SK-N-SH treated with all-trans-retinoic acid at 6 μM for 48 hours (cell line): ENCODE measurements around the gene CCDC39.

Source experiments
- CSDC2 ChIP-seq: fragments of 250-450 bp; sonication (Bioruptor Pico); IDR thresholded peaks from 2 replicates; pipeline ENCODE4 v1.5.0; 2020; ENCODE audit warnings: mild to moderate bottlenecking, moderate library complexity
- ISL1 ChIP-seq: fragments of 250-450 bp; sonication (Bioruptor Pico); IDR thresholded peaks from 2 replicates; pipeline ENCODE4 v2.1.2; 2022; ENCODE audit warnings: mild to moderate bottlenecking, moderate library complexity
- OSR1 ChIP-seq: fragments of 250-450 bp; sonication (Bioruptor Pico); IDR thresholded peaks from 2 replicates; pipeline ENCODE4 v1.8.0; 2022; ENCODE audit warnings: moderate library complexity, mild to moderate bottlenecking, inconsistent platforms
- PPARA ChIP-seq: fragments of 250-450 bp; sonication (Bioruptor Pico); IDR thresholded peaks from 2 replicates; pipeline ENCODE4 v1.5.0; 2020; ENCODE audit warnings: mild to moderate bottlenecking, borderline replicate concordance
- RARB ChIP-seq: fragments of 250-450 bp; sonication (Bioruptor Pico); IDR thresholded peaks from 2 replicates; pipeline ENCODE4 v1.8.0; 2021; ENCODE audit warnings: mild to moderate bottlenecking, moderate library complexity
- SNAI2 ChIP-seq: fragments of 250-450 bp; sonication (Bioruptor Pico); IDR thresholded peaks from 2 replicates; pipeline ENCODE4 v1.5.0; 2020; ENCODE audit warnings: mild to moderate bottlenecking, moderate library complexity
- TCF4 ChIP-seq: fragments of 250-450 bp; sonication (Bioruptor Pico); IDR thresholded peaks from 2 replicates; pipeline ENCODE4 v1.8.0; 2021; ENCODE audit warnings: mild to moderate bottlenecking, moderate library complexity, borderline replicate concordance
- TOX ChIP-seq: fragments of 250-450 bp; sonication (Bioruptor Pico); IDR thresholded peaks from 2 replicates; pipeline ENCODE4 v1.8.0; 2021; ENCODE audit warnings: mild to moderate bottlenecking, moderate library complexity, borderline replicate concordance
- ZFP3 ChIP-seq: fragments of 250-450 bp; sonication (Bioruptor Pico); IDR thresholded peaks from 2 replicates; pipeline ENCODE4 v1.5.0; 2020; ENCODE audit warnings: mild to moderate bottlenecking, moderate library complexity
- ZFP30 ChIP-seq: fragments of 450-650 bp; formaldehyde crosslinking; IDR thresholded peaks from 2 replicates; pipeline ENCODE4 v1.5.0; 2022; ENCODE audit warnings: mild to moderate bottlenecking, moderate library complexity
- ZNF70 ChIP-seq: fragments of 450-650 bp; formaldehyde crosslinking; IDR thresholded peaks from 2 replicates; pipeline ENCODE4 v1.5.0; 2020; ENCODE audit warnings: mild to moderate bottlenecking, moderate library complexity
- TF ChIP-seq, protein P1 (sequence below): fragments of 250-450 bp; sonication (Bioruptor Pico); IDR thresholded peaks from 2 replicates; pipeline ENCODE4 v1.8.0; 2020; ENCODE audit warnings: mild to moderate bottlenecking, moderate library complexity, borderline replicate concordance
- TF ChIP-seq, protein P2 (sequence below): fragments of 250-450 bp; sonication (Bioruptor Pico); IDR thresholded peaks from 2 replicates; pipeline ENCODE4 v1.5.1; 2021; ENCODE audit warnings: mild to moderate bottlenecking, moderate library complexity
- TF ChIP-seq, protein P3 (sequence below): fragments of 250-450 bp; sonication (Bioruptor Pico); IDR thresholded peaks from 2 replicates; pipeline ENCODE4 v1.5.0; 2020; ENCODE audit warnings: mild to moderate bottlenecking, moderate library complexity

DNA sequence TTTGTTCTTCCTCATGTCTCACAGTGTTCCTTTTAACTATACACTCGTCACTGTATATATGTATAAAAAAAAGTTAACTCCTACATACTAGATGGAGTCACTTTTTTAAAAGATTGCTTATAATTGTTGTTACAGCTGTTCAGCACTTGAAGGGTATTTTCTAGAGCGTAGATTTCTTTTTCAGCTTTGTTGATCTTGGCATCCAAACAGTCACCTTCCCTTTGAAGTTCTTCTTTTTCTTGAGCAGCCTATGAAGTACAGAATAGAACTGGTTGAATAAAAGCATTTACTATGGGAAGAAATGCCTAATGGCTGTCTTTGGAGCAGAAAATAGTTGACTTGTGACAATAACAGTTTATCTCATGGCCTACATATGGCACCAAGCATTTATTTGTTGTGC is 59.6 kb downstream of the CCDC39 start:
- TF ChIP-seq PPARA (CRISPR knock-in tag) (no peak), OSR1 (CRISPR knock-in tag) (no peak), SNAI2 (CRISPR knock-in tag) (no peak), RARB (CRISPR knock-in tag) (no peak), ZFP3 (no peak), ZFP30 (CRISPR knock-in tag) (no peak), TCF4 (no peak), ISL1 (CRISPR knock-in tag) (no peak), CSDC2 (no peak), TOX (CRISPR knock-in tag) (no peak), ZNF70 (no peak)
- TF ChIP-seq, protein P1, sequence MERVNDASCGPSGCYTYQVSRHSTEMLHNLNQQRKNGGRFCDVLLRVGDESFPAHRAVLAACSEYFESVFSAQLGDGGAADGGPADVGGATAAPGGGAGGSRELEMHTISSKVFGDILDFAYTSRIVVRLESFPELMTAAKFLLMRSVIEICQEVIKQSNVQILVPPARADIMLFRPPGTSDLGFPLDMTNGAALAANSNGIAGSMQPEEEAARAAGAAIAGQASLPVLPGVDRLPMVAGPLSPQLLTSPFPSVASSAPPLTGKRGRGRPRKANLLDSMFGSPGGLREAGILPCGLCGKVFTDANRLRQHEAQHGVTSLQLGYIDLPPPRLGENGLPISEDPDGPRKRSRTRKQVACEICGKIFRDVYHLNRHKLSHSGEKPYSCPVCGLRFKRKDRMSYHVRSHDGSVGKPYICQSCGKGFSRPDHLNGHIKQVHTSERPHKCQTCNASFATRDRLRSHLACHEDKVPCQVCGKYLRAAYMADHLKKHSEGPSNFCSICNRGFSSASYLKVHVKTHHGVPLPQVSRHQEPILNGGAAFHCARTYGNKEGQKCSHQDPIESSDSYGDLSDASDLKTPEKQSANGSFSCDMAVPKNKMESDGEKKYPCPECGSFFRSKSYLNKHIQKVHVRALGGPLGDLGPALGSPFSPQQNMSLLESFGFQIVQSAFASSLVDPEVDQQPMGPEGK: no peak
- TF ChIP-seq, protein P2, sequence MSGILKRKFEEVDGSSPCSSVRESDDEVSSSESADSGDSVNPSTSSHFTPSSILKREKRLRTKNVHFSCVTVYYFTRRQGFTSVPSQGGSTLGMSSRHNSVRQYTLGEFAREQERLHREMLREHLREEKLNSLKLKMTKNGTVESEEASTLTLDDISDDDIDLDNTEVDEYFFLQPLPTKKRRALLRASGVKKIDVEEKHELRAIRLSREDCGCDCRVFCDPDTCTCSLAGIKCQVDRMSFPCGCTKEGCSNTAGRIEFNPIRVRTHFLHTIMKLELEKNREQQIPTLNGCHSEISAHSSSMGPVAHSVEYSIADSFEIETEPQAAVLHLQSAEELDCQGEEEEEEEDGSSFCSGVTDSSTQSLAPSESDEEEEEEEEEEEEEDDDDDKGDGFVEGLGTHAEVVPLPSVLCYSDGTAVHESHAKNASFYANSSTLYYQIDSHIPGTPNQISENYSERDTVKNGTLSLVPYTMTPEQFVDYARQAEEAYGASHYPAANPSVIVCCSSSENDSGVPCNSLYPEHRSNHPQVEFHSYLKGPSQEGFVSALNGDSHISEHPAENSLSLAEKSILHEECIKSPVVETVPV: no peak
- TF ChIP-seq, protein P3, sequence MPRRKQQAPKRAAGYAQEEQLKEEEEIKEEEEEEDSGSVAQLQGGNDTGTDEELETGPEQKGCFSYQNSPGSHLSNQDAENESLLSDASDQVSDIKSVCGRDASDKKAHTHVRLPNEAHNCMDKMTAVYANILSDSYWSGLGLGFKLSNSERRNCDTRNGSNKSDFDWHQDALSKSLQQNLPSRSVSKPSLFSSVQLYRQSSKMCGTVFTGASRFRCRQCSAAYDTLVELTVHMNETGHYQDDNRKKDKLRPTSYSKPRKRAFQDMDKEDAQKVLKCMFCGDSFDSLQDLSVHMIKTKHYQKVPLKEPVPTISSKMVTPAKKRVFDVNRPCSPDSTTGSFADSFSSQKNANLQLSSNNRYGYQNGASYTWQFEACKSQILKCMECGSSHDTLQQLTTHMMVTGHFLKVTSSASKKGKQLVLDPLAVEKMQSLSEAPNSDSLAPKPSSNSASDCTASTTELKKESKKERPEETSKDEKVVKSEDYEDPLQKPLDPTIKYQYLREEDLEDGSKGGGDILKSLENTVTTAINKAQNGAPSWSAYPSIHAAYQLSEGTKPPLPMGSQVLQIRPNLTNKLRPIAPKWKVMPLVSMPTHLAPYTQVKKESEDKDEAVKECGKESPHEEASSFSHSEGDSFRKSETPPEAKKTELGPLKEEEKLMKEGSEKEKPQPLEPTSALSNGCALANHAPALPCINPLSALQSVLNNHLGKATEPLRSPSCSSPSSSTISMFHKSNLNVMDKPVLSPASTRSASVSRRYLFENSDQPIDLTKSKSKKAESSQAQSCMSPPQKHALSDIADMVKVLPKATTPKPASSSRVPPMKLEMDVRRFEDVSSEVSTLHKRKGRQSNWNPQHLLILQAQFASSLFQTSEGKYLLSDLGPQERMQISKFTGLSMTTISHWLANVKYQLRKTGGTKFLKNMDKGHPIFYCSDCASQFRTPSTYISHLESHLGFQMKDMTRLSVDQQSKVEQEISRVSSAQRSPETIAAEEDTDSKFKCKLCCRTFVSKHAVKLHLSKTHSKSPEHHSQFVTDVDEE (CRISPR knock-in tag): no peak
